Chondrocyte (in vitro differentiated cells): ENCODE results near the gene ELP1. TPM values are rescaled to one million over a fixed set of nuclear protein-coding genes. Genes with fewer than 3 reads are reported as not detected.
A peak's percentile ranks its signal among the peaks of the same experiment; 100 is the strongest.

Experiments used
- DNase-seq: peaks from one replicate; pipeline ENCODE4 v3.0.0; 2021; ENCODE audit warnings: mixed read lengths, low spot score
- H3K27ac Mint-ChIP-seq: one replicate; pipeline ENCODE4 v1.8.0; 2021; ENCODE audit warnings: mild to moderate bottlenecking, moderate library complexity, mixed read lengths; ENCODE audit not compliant: unreplicated experiment
- H3K27me3 Mint-ChIP-seq: 2 replicates; pipeline ENCODE4 v1.8.0; 2021; ENCODE audit warnings: low read depth, mixed read lengths
- H3K36me3 Mint-ChIP-seq: 2 replicates; pipeline ENCODE4 v1.8.0; 2021; ENCODE audit warnings: low read depth, mixed read lengths
- H3K4me1 Mint-ChIP-seq: 2 replicates; pipeline ENCODE4 v1.8.0; 2021; ENCODE audit warnings: low read depth, mild to moderate bottlenecking, mixed read lengths
- H3K4me3 Mint-ChIP-seq: one replicate; pipeline ENCODE4 v1.8.0; 2021; ENCODE audit warnings: mild to moderate bottlenecking, moderate library complexity, mixed read lengths; ENCODE audit not compliant: unreplicated experiment
- H3K9me3 Mint-ChIP-seq: 2 replicates; pipeline ENCODE4 v1.8.0; 2021; ENCODE audit warnings: low read depth, mixed read lengths
- CTCF ChIP-seq: fragments of 200-600 bp; sonication (generic); IDR thresholded peaks from 2 replicates; pipeline ENCODE4 v1.5.0; 2021; ENCODE audit warnings: antibody characterized with exemption, mild to moderate bottlenecking, moderate library complexity
- total RNA-seq: library from RNA; stranded (reverse); gene quantifications from 3 replicates; pipeline ENCODE4 v1.2.1, GENCODE V29; 2021

ELP1 gene
- total RNA-seq, 1 donor from 2014 or later, result 24.4 TPM

DNA sequence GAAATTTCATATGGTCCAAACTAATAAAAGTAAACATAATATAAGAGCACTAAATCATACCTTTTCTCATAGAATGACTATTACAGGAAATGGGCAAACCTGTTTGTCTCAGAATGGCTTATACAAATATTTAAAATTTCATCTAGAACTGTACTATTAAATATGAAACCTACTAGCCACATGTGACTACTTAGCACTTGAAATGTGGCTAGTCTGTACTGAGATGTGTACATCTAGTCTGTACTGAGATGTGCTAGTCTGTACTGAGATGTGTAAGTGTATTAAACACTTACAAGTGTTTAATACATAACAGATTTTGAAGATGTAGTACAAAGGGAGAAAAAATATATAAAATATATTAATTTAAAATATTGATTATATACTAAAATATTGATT lies 22.7 kb upstream of the ELP1 start:
- no peaks in the 10 kb centered on the region for H3K4me1 Mint-ChIP-seq
- no peaks in the 10 kb centered on the region for H3K36me3 Mint-ChIP-seq
- no peaks in the 10 kb centered on the region for H3K27me3 Mint-ChIP-seq
- no peak overlapping the region for H3K4me3 Mint-ChIP-seq
- H3K27ac Mint-ChIP-seq, result no peak overlapping the region
- no peak for TF ChIP-seq CTCF
- no peak for DNase-seq
- H3K9me3 Mint-ChIP-seq, result no peaks in the 10 kb centered on the region

DNA sequence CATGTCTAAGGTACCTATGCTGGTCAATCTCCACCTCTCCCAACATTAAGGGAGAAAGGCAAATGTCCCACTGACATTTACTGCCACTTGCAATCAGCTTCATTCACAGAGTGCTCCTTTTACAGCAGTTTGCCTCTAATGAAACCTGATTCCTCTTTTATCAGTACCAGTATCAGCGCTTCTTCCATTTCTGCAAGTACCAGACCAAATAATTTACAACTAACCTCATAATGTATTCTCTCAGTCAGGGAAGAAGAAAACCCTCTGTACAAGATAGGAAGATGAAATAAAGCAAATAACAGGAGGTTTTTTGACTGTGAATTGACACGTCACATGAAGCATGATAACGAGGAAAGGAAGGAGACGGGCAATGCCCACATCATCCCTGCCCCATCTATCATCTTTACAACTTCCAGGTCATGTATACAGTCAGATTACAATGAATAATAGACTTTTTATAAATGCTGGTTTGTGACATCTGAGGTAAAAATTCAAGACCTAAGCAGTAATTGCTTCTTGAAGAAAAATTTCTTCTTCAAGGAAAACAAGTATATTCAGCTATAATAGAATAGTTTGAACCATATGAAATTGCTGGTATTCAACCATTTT lies 22.2 kb upstream of the ELP1 start:
- no peaks in the 10 kb centered on the region for H3K27me3 Mint-ChIP-seq
- H3K27ac Mint-ChIP-seq, result no peak overlapping the region
- no peaks in the 10 kb centered on the region for H3K36me3 Mint-ChIP-seq
- H3K4me3 Mint-ChIP-seq, result no peak overlapping the region
- no peaks in the 10 kb centered on the region for H3K9me3 Mint-ChIP-seq
- DNase-seq, result no peak
- TF ChIP-seq CTCF, result no peak
- no peaks in the 10 kb centered on the region for H3K4me1 Mint-ChIP-seq

- Mint-ChIP-seq H3K27ac (no peak overlapping the region), H3K27me3 (no peaks in the 10 kb centered on the region), H3K36me3 (no peaks in the 10 kb centered on the region), H3K4me1 (no peaks in the 10 kb centered on the region), H3K9me3 (no peaks in the 10 kb centered on the region), H3K4me3 (no peak overlapping the region)
- no peak for DNase-seq
- TF ChIP-seq CTCF, result peak; percentile 93
Observed at GRCh38 chr9:108953983-108954574, 20.2 kb upstream of the ELP1 start.

DNA sequence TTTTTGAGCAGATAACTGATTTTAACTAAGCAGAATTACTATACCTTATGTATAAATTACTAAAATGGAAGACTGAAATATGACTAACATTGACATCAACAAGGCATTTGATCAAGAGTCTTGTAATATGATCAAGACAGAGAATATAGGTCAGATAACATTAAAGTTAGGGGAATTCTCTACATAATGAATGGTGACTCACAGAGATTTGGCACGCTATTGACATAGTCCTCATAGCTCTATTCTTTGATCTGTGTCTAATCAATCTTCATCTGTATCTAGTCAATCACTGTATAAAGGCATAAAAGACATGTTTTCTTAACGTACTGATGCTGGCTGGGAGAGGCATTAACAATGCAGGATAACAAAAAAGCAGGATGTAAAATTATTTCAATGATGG lies 17.7 kb upstream of the ELP1 start:
- DNase-seq, result no peak
- Mint-ChIP-seq H3K27me3 (no peaks in the 10 kb centered on the region), H3K4me1 (no peaks in the 10 kb centered on the region), H3K4me3 (no peak overlapping the region), H3K9me3 (no peaks in the 10 kb centered on the region), H3K27ac (no peak overlapping the region), H3K36me3 (no peaks in the 10 kb centered on the region)
- TF ChIP-seq CTCF, result no peak

GRCh38 chr9:108950168-108950567 lies 16.2 kb upstream of the ELP1 start:
- H3K4me3 Mint-ChIP-seq, result no peak overlapping the region
- peaks cover 3% of the 10 kb centered on the region for H3K36me3 Mint-ChIP-seq
- H3K4me1 Mint-ChIP-seq, result no peaks in the 10 kb centered on the region
- no peaks in the 10 kb centered on the region for H3K9me3 Mint-ChIP-seq
- no peaks in the 10 kb centered on the region for H3K27me3 Mint-ChIP-seq
- DNase-seq, result no peak
- TF ChIP-seq CTCF, result no peak
- no peak overlapping the region for H3K27ac Mint-ChIP-seq
